Esophagus squamous epithelium (tissue), 4 donors: Measurements from ENCODE around the gene PLPP4.

Experiments used
- CTCF ChIP-seq, 6 experiments: fragments of 450-650 bp in 4 of 6; fragments of 200-600 bp in 2 of 6; sonication (generic) in 2 of 6; IDR thresholded peaks; one replicate each; pipeline ENCODE4 v1.5.1; 2016 to 2019; ENCODE audit warnings: antibody characterized with exemption in 6 of 6, mild to moderate bottlenecking in 4 of 6, moderate library complexity in 4 of 6
- POLR2A ChIP-seq, 4 donors: fragments of 450-650 bp; IDR thresholded peaks; one replicate each; pipeline ENCODE4 v1.6.1; 2017; ENCODE audit warnings: antibody characterized with exemption in 4 of 4, mild to moderate bottlenecking in 4 of 4, moderate library complexity in 3 of 4

- TF ChIP-seq CTCF (IDR thresholded peaks at IDR 0.05) (no peak), POLR2A (IDR thresholded peaks at IDR 0.05) (no peak)
Measured at GRCh38 chr10:120548210-120548609, 91.2 kb downstream of the PLPP4 start.
